HG02970 (cell line): ENCODE measurements around the gene STEAP2.
A peak's percentile ranks its signal among the peaks of the same experiment; 100 is the strongest.
"Not testable (repeated sequence)": the region's sequence is repeated elsewhere in the genome, so short reads cannot be mapped to it uniquely, and the experiment has no call there.

Source experiments
- ATAC-seq: cut with Tn5 transposase; IDR thresholded peaks from one replicate; pipeline ENCODE4 v1.9.1; 2021; ENCODE audit warnings: mild to moderate bottlenecking, moderate library complexity, moderate number of reproducible peaks; ENCODE audit not compliant: unreplicated experiment, low FRiP score

STEAP2 gene

DNA sequence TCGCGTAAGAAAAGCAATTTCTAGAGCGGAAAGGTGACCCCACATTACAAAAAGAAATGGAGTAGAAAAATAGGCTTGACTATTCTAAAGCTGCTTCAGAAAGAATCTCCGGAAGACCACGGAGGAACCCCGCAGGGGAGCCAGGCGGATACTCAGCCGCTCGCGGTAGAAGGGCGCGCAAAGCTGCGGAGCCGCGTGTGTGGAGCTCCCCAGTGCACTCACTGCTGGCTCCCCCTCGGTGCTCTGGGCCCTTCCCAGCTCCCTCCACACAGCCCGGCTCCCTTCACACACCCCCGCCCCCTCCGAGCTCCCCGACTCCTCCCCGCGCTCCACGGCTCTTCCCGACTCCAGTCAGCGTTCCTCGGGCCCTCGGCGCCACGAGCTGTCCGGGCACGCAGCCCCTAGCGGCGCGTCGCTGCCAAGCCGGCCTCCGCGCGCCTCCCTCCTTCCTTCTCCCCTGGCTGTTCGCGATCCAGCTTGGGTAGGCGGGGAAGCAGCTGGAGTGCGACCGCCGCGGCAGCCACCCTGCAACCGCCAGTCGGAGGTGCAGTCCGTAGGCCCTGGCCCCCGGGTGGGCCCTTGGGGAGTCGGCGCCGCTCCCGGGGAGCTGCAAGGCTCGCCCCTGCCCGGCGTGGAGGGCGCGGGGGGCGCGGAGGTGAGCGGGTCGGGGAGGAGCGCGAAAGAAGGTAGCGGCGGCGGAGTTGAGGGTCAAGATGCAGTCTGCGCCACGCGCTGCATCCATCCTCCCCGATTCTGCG lies at the start of gene STEAP2:
Gene STEAP2, plus strand, starts transcription at position 350 of the 758 bp plus-strand sequence. CDS start 13,343 bp downstream, outside the sequence.
- ATAC-seq: peak; percentile 81

- ATAC-seq: no peak
Measured at GRCh38 chr7:90163534-90163933, 48.0 kb upstream of the STEAP2 start.

DNA sequence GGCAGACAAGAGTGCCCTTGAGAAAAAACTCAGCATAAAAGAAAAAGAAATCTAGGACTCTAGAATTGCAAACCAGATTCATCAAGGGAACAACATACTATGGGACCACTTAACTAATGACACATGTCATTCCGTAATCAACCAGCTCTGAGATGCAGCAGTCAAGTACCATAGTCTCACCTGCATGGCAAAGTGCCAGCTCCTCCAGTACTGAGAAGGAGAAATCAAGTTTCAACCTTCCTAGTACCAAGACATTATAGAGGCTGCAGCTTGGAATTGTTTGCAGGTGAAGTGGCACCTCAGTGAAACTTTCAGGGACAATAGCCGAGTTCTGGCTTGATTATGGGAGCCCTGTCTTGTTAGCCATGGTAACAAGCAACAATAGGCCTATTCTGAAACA lies 45.8 kb upstream of the STEAP2 start:
- no peak for ATAC-seq

DNA sequence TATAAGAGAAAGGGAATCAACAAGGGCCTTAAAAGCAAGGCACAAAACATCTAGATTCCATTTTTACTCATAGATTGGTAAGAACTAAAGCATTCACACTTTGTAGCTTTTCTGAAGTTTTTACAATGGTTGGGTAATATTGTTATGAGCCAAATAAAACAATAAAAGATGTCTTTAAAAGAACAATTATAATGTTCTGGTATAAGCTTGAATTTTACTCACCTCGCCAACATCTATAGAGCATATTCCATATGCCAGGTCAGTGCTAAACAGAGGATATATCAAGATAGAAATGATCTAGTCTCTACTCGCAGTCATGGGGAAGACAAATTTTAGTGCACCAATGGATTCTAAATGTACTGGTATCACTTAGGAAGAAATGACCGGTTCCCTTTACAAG lies 45.4 kb upstream of the STEAP2 start:
- no peak for ATAC-seq

- ATAC-seq: no peak
Measured at GRCh38 chr7:90167361-90167760, 44.2 kb upstream of the STEAP2 start.

GRCh38 chr7:90169891-90170290 lies 41.6 kb upstream of the STEAP2 start:
- ATAC-seq: no peak

DNA sequence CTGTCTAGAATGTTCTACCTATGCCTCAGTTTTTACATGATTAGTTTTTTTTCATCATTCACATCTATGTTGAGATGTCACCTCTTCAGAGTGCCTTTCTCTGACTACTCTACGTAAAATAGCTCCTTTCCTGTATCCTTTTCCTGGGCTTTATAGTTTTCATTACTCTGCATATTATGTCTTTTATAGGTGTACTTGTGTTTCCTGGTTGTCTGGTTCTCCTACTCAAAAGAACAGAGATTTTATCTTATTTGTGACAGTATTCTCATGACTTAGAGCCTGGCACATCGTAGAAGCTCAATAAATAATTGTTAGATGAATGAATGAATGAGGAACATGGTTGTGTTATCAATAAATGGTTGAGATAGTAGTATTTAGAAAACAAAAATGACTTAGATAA lies 39.4 kb upstream of the STEAP2 start:
- ATAC-seq: no peak

DNA sequence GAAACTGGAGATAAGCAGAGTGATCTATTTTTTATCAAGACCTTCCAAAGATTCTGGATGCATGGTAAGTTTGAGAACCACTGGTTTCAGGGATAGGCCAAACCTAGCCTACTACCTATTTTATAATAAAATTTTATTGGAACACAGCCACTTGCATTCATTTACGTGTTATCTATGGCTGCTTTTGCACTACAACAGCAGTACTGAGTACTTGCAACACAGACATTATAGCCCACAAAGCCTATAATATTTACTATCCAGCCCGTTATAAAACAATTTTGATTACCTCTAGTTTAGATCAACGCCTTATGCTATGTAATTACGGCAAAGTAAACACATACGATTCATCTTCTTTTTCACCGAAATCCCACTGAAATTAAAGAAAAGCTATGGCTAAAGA lies 38.9 kb upstream of the STEAP2 start:
- ATAC-seq: no peak

DNA sequence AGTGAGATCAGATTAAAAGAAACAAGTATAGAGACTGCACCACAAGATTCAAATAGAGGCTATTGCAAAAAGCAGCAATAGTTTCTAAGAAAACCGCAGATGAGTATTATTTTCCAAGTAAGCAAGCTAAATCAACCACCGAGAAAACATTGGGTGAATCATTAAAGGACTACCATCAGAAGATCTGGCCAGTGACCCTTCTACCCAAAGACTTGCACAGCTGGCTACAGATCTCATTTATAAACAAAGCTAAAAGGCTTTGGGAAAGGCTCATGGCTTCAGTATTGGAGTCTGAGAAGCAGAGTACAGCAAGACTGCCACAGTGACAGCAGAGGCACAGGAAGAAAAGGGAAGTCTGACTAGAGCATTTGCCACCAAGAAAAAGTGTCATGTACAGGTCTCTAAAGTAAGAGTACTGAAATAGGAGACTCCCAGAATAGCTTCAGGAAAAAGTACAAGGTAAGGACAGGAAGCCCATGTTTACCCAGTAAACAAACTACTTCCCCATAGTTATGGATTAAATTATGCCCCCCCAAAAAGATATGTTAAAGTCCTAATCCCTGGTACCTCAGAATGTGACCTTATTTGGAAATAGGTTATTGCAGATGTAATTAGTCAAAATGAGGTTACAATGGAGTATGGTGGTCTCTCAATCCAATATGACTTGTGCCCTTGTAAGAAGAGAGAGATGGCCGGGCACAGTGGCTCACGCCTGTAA lies 38.3 kb upstream of the STEAP2 start:
- ATAC-seq: peak; percentile 90

DNA sequence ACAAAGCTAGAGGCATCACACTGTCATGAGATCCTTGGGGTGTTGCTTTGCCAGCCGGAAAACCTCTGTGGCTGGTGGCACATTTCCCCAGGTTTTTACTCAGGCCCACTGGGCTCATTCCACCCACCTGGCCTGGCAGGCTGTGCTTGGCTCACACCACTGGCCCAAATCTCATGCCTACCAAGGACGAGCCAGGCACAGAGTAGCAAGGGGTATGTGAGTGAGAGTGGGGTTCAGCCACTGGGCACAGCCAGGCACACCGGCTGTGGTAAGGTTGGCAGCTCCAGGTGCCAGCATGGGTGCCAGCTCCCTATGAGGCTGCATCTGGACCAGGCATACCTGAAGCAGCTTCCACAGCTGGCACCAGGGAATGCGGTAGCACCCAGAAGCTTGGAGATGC lies 35.9 kb upstream of the STEAP2 start:
- no peak for ATAC-seq

DNA sequence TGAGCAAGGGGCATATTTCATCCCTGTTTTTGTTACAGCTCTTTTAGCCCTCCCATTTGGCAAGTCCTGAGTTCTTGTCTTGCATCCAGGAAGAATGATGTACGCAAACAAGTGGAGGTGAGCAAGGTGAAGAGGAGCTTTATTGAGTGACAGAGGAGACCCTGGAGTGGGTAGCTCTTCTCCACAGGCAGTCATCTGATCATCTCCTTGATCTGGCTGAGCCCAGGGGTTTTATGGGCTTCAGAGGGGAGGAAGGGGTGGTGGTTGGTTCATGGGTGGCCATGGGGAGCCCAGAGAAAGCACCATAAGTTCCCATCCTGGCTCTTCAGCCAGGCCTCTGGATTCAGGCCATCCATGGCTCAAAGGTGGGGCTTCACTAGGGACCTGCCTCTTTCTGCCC lies 35.3 kb upstream of the STEAP2 start:
- no peak for ATAC-seq

DNA sequence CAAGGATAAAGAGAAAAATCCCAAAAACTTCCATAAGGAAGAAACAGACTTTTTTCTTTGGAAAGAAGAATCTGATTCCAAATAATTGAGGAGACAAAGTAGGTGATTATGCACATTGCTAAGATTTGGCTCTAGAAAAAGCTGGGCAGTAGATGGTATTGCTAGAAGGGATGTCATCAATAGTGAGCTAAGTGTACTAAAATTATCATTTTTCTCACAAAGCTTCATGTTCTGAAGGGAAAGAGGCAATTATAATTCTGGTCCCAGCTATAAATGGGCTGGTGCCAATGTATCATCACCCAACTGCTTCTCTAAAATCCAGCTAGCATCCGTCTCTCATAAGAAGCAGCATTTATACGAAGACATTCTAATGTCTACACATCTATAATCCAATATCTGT lies 33.4 kb upstream of the STEAP2 start:
- no peak for ATAC-seq

- ATAC-seq: peak; percentile 95
Measured at GRCh38 chr7:90178679-90179278, 32.8 kb upstream of the STEAP2 start.

- no peak for ATAC-seq
Measured at GRCh38 chr7:90180011-90180585, 31.4 kb upstream of the STEAP2 start.

DNA sequence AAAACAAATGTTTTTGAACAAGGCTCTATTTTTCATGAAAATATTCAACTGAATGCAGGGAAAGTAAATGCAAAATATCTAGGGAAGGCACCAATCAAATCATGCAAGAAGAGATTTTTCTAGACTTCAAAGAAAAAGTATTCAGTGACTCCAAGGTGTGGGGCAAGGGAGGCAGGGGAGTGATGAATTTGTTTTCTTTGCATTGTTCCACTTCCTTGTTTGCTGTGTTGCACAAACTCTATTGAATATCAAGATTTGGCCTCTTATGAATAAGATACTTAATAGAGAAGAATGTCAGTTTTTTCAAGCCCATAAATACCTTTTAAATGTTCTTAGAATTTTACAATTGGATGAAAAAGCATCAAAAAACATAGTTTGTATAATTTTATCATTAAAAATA lies 30.9 kb upstream of the STEAP2 start:
- no peak for ATAC-seq

DNA sequence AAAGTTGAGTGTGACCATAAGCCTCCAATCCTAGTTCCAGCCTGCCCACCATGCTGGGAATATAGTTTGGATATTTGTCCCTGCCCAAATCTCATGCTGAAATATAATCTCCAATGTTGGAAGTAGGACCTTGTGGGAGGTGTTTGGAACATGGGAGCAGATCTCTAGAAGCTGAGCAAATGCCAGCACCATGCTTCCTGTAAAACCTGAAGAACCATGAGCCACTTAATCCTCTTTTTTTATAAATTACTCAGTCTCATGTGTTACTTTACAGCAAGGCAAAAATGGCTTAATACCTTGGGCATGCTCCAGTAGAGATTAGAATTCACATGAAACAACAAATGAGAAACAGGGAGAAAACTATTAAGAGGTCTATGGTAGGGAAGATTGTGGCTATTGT lies 30.1 kb upstream of the STEAP2 start:
- ATAC-seq: no peak

DNA sequence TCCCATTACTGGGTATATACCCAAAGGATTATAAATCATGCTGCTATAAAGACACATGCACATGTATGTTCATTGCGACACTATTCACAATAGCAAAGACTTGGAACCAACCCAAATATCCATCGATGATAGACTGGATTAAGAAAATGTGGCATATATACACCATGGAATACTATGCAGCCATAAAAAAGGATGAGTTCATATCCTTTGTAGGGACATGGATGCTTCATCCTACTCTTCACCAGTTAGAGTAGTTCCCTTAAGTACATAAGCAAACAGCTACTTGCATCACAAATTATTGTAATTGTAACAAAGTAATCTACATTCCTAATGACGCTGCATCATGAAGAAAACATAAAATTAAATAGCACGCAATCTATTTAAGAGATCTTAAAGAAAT lies 25.2 kb upstream of the STEAP2 start:
- ATAC-seq: not testable (repeated sequence)

GRCh38 chr7:90187507-90188050 lies 24.0 kb upstream of the STEAP2 start:
- ATAC-seq: no peak

DNA sequence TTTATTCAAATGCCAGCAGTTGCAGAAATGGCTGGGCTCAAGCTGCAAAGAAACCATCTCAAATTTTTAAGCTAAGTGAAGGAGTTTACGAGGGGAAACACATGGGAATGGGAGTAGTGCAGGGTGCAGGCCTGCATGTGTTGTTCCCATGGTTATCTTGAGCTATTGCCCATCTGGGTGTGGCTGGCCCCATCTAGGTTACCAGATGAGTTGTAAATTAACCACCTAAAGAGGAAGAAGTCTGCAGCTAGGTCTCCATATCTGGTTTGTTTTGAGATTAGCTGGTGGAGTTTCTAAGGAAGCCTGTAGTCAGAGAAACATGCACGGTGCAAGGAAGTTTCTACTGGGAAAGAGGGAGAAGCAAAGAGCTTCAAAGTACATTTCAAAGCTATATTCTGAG lies 23.3 kb upstream of the STEAP2 start:
- peak; percentile 75 for ATAC-seq

DNA sequence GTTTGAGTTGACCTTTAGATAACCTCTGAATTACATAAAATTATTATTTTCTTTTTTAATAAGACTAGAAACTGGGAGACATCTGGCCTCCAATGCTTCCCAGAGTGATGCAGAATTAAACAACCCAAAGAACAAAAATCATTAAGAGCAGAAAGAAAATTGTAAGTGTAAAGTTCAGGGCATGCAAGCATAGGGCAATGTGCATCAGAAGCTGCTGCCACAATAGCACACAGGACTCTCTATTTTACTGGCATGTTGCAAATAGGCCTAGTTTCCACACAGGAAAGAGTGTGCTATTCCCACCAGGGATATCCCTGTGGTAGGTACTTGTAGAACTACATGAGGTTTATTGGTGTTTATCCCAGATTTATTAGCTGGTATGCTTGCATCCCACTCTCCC lies 20.5 kb upstream of the STEAP2 start:
- no peak for ATAC-seq

DNA sequence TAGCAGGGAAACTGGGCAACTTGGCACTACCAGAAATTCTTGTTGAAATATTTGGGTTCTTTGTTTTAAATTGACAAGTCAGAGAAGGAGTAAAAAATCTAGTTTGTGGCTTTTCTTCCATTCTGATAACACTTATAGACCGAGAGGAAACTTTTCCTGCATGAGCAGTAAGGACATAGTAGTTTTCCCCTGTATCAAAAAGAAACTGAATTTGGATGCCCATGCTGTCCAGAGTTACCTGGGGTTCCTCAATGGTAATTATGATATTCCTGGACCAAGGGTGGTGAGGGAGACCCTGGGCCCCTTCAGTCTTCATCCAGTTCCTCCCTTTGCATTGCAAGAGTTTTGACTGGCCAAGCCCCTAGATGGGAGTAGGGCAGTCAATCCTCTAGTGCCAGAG lies 19.9 kb upstream of the STEAP2 start:
- no peak for ATAC-seq
